A549 treated with Mapracorat at 1 μM for 4 hours (cell line): ENCODE results near the gene CDC42EP1. TPM values are rescaled to one million over a fixed set of nuclear protein-coding genes. Genes with fewer than 3 reads are reported as not detected.

Experiments used
- total RNA-seq: library from RNA; stranded (reverse); fragments of 200-300 nt; extraction: Qiagen RNA extraction; gene quantifications from 5 replicates; pipeline ENCODE4 v1.2.3, GENCODE V29; 2022

The CDC42EP1 gene, protein sequence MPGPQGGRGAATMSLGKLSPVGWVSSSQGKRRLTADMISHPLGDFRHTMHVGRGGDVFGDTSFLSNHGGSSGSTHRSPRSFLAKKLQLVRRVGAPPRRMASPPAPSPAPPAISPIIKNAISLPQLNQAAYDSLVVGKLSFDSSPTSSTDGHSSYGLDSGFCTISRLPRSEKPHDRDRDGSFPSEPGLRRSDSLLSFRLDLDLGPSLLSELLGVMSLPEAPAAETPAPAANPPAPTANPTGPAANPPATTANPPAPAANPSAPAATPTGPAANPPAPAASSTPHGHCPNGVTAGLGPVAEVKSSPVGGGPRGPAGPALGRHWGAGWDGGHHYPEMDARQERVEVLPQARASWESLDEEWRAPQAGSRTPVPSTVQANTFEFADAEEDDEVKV
- total RNA-seq, result 24.8 to 35.0 TPM (median 31.0 TPM) in 5 replicates

DNA sequence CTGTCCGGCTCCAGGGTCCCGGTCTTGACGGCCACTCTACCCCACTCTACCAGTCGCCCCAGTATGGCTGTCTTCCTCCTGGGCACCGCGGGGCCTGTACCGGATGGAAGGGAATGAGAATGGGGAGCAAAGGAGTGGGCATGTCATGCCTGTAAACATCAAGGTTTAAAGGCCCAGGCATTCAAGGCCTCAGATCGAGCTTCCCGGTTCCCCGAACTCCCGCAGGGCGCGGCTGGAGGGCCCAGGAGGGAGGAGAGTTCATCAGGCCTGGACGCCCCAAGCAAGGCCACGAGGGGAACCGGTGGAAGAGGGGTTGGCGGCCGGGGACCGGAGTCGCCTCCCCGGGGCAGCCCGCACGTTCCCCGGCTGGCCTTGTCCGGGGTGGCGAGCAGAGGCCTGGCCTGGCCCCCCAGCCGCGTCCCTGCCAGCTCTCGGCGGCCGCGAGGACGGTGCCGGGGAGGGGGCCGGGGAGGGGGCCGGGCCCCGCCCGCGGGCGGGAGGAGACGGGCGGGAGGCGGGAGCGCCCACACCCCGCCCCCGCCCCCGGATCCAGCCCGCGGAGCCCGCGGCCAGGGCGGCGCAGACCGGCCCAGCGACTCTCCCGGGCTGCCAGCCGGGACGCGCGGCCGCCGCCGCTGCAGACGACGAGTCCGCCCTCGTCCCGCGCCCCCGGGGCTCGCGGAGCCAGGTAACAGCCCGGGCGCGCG, at the start of gene CDC42EP1:
Gene CDC42EP1 (plus strand): TSS at position 580 of the 707 bp plus-strand sequence. CDS start 5,870 bp downstream, outside the sequence.

DNA sequence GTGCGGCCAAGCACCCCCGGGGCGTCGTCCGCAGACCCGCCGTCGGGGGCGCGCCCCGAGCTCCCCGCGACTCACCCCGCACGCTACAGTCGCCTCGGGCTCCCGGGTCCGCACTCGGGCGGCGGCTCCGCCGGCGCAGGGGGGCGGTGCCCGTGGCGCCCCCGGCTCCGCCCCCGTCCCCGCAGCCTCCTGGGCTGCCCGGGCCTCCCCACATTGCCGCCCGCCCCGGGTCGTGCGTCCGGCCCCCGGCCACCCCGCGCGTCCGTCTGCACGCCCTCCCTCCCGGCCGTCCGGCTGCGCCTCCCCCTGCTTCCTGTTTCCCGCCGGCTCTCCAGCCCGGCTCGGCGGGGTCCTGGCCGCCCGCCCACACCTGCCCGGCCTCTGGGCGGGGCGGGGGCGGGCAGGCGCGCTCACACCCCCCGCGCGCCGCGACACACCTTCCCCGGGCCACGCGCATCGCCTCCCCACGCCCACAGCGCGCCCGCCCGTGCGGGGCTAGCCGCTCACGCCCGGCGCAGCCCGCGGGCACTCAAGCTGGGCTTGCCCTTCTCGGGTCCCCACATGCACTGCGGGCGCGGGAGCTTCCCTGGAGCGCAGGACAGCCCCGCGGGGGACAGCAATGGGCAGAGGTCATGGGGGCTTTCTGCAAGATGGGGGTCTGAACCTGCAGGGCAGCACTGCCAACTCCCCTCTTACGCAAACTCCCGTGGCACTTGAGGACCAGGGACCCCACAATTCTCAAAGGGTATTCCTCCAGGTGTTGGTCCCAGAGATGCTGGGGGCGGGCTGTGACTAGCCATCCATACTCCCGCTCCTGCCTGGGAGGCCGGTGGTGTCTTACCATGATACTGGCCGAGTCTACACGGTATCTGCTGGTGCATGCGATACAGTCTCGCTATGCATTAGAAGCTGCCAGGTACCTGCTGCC, 40.7 kb upstream of the CDC42EP1 start, which contains the start of gene CARD10:
Gene CARD10 (minus strand): TSS at position 148 of the 928 bp plus-strand sequence. CDS start 215 bp downstream, outside the sequence.

DNA sequence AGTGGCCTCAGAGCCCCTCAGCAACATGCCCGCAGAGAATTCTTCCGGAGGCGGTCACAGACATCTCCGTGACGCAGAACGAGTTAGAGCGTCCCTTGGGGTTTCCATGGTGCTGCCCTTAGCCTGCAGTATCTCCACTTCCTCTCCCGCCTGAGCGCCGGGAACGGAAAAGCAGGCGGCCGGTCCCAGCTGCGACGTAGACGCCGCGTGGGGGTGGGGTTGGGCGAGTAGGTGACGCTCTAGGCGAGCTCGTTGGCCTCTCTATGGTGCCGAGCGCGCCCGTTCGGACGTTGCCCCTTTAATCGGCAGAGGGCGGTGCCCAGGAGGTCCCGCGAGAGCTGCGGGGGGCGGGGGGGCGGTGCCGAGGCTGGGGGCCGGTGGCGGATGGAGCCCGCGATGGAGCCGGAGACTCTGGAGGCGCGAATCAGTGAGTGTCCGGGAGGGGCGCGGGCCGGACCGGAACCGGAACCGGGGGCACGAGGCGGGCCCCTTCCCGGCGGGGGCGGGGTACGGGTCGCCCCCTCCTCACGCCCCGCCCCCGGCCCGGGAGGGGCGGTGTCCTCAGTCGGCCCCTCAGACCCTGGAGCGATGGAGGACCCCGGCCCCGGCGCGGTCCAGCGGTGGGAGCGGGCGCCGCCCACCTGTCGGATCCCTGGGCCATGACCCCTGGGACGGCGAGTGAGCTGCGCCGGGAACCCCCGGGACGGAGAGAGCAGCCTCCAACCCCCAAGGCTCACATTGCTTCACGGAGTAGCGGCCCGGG, 48.4 kb downstream of the CDC42EP1 start, which contains the start of gene GGA1:
Gene GGA1 (plus strand): TSS at position 358 of the 763 bp plus-strand sequence. CDS start 27 bp downstream, at position 385.

Other genes starting within 250 kb of the CDC42EP1 start
- 3.9 to 7.0 TPM (median 6.4 TPM) in 5 replicates for gene ELFN2, start 133.0 kb upstream of the CDC42EP1 start, total RNA-seq
- gene MFNG, start 74.1 kb upstream of the CDC42EP1 start, total RNA-seq, result 1.2 to 2.7 TPM (median 1.9 TPM) in 5 replicates
- gene CARD10, start 41.1 kb upstream of the CDC42EP1 start, total RNA-seq, result 20.7 to 36.0 TPM (median 32.6 TPM) in 5 replicates
- 0.31 to 0.46 TPM in 2 of 5 replicates, not detected in the others for gene LGALS2, start 19.6 kb downstream of the CDC42EP1 start, total RNA-seq
- gene GGA1, start 48.4 kb downstream of the CDC42EP1 start, total RNA-seq, result 16.4 to 24.1 TPM (median 23.6 TPM) in 5 replicates
- 1.5 to 2.6 TPM (median 1.9 TPM) in 5 replicates for gene SH3BP1, start 79.2 kb downstream of the CDC42EP1 start, total RNA-seq
- gene PDXP, start 98.2 kb downstream of the CDC42EP1 start, total RNA-seq, result 12.9 to 18.7 TPM (median 16.5 TPM) in 5 replicates
- 1,243 to 1,361 TPM (median 1,330 TPM) in 5 replicates for gene LGALS1, start 115.2 kb downstream of the CDC42EP1 start, total RNA-seq
- gene NOL12, start 125.9 kb downstream of the CDC42EP1 start, total RNA-seq, result 23.9 to 30.7 TPM (median 26.6 TPM) in 5 replicates
- 26.5 to 37.8 TPM (median 33.8 TPM) in 5 replicates for gene TRIOBP, start 136.6 kb downstream of the CDC42EP1 start, total RNA-seq
- gene GCAT, start 247.5 kb downstream of the CDC42EP1 start, total RNA-seq, result 2.7 to 3.8 TPM (median 3.0 TPM) in 5 replicates